ENCODE data around the gene DACT2.
A peak's percentile ranks its signal among the peaks of the same experiment; 100 is the strongest.

DACT2 gene

DNA sequence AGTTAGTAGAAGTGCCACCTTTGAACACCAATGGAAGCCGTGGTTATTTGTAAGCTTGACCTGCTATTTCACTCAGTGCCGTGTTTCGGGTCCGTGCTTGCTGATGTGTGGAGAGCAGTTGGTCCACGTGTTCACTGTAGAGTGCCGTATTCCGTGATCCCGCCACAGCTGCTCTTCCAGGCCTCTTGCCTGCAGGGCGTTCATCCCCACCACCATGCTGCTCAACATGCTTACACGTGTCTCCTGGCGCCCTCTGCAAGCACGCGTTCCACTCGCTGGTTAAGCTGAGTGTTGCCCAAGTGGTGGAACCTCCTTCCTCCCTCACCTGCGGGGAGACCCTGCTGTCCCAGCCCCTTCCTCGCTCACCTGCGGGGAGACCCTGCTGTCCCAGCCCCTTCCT lies 28.0 kb upstream of the DACT2 start:
- no peaks in the 10 kb centered on the region for H3K79me2 ChIP-seq (ENCODE audit: control insufficient read depth, insufficient read depth, low read length, poor library complexity)
- H3K18ac ChIP-seq (ENCODE audit: low read length) = no peak overlapping the region
- peak overlapping the region; percentile 38 for H3K4me3 ChIP-seq (ENCODE audit: low read depth, low read length)
- no peaks in the 10 kb centered on the region for H3K27me3 ChIP-seq (ENCODE audit: insufficient read depth, low read length)
- no peak overlapping the region for H3K4ac ChIP-seq (ENCODE audit: low read depth, low read length)
- no peak overlapping the region for H2AK5ac ChIP-seq (ENCODE audit: low read length)
- no CpG with 5 or more reads among the region's 17 CpGs for WGBS (ENCODE audit: extremely low coverage, insufficient coverage, insufficient read length)
- no peaks in the 10 kb centered on the region for H3K9me3 ChIP-seq (ENCODE audit: insufficient read depth, low read depth, low read length)
- H3K27ac ChIP-seq (ENCODE audit: low read depth, low read length) = no peak overlapping the region
- no peak overlapping the region for H4K8ac ChIP-seq (ENCODE audit: low read depth, low read length)
- H4K12ac ChIP-seq (ENCODE audit: low read depth, low read length) = no peak overlapping the region
- H3K79me1 ChIP-seq (ENCODE audit: low read length) = no peaks in the 10 kb centered on the region
- no peak overlapping the region for H3K4me2 ChIP-seq (ENCODE audit: low read length)
- H2AFZ ChIP-seq (ENCODE audit: insufficient read depth, low read length, poor library complexity) = no peak overlapping the region
- no peak overlapping the region for H3K9ac ChIP-seq (ENCODE audit: low read length)
- H3K4me1 ChIP-seq (ENCODE audit: control insufficient read depth in 1 of 2, insufficient read depth in 2 of 2, low read length in 2 of 2) = peaks cover 6 to 7% of the 10 kb centered on the region in 2 experiments
- no peak overlapping the region for H2BK5ac ChIP-seq (ENCODE audit: low read depth, low read length, poor library complexity)
- H2BK12ac ChIP-seq (ENCODE audit: low read length) = no peak overlapping the region
- H3K36me3 ChIP-seq (ENCODE audit: control insufficient read depth in 1 of 2, insufficient read depth in 2 of 2, low read length in 2 of 2) = no peaks in the 10 kb centered on the region
- DNase-seq = no peak
- H2BK120ac ChIP-seq (ENCODE audit: insufficient read depth, low read length, poor library complexity) = no peak overlapping the region
- H3K23ac ChIP-seq (ENCODE audit: low read length) = no peak overlapping the region
- no peak overlapping the region for H4K91ac ChIP-seq (ENCODE audit: low read depth, low read length)
- H3K14ac ChIP-seq (ENCODE audit: low read length) = no peak overlapping the region

DNA sequence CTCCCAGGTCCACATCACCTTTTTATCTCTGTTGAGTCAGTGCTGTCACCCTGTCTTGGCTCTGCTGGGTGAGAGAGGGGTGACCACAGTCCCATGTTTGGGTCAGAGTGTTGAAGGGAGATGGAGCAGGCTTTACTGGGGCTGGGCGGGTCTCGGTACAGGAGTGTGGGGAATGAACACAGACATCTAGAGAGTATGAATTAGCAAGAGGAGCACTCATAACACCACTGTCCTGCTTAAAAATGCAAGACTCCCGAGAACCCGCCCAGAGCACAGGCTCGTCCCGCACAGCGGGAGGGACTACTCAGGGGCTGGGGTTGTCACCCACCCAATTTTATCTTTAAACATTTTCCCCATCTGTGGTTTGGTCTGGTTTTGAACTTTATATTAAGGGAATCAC lies 27.5 kb upstream of the DACT2 start:
- Histone ChIP-seq H3K23ac (ENCODE audit: low read length) (no peak overlapping the region), H3K14ac (ENCODE audit: low read length) (no peak overlapping the region), H3K18ac (ENCODE audit: low read length) (no peak overlapping the region), H4K12ac (ENCODE audit: low read depth, low read length) (no peak overlapping the region), H3K4me1 (ENCODE audit: control insufficient read depth in 1 of 2, insufficient read depth in 2 of 2, low read length in 2 of 2) (peaks cover 6 to 9% of the 10 kb centered on the region in 2 experiments), H3K4me2 (ENCODE audit: low read length) (no peak overlapping the region), H3K79me1 (ENCODE audit: low read length) (no peaks in the 10 kb centered on the region), H3K9me3 (ENCODE audit: insufficient read depth, low read depth, low read length) (no peaks in the 10 kb centered on the region), H4K8ac (ENCODE audit: low read depth, low read length) (no peak overlapping the region), H3K9ac (ENCODE audit: low read length) (no peak overlapping the region), H2BK5ac (ENCODE audit: low read depth, low read length, poor library complexity) (no peak overlapping the region), H3K4ac (ENCODE audit: low read depth, low read length) (no peak overlapping the region), H3K4me3 (ENCODE audit: low read depth, low read length) (no peak overlapping the region), H2AK5ac (ENCODE audit: low read length) (no peak overlapping the region), H3K36me3 (ENCODE audit: control insufficient read depth in 1 of 2, insufficient read depth in 2 of 2, low read length in 2 of 2) (no peaks in the 10 kb centered on the region), H4K91ac (ENCODE audit: low read depth, low read length) (no peak overlapping the region), H3K27ac (ENCODE audit: low read depth, low read length) (no peak overlapping the region), H2AFZ (ENCODE audit: insufficient read depth, low read length, poor library complexity) (no peak overlapping the region), H2BK120ac (ENCODE audit: insufficient read depth, low read length, poor library complexity) (no peak overlapping the region), H2BK12ac (ENCODE audit: low read length) (no peak overlapping the region), H3K27me3 (ENCODE audit: insufficient read depth, low read length) (no peaks in the 10 kb centered on the region), H3K79me2 (ENCODE audit: control insufficient read depth, insufficient read depth, low read length, poor library complexity) (no peaks in the 10 kb centered on the region)
- no peak for DNase-seq
- no CpG with 5 or more reads among the region's 7 CpGs for WGBS (ENCODE audit: extremely low coverage, insufficient coverage, insufficient read length)

DNA sequence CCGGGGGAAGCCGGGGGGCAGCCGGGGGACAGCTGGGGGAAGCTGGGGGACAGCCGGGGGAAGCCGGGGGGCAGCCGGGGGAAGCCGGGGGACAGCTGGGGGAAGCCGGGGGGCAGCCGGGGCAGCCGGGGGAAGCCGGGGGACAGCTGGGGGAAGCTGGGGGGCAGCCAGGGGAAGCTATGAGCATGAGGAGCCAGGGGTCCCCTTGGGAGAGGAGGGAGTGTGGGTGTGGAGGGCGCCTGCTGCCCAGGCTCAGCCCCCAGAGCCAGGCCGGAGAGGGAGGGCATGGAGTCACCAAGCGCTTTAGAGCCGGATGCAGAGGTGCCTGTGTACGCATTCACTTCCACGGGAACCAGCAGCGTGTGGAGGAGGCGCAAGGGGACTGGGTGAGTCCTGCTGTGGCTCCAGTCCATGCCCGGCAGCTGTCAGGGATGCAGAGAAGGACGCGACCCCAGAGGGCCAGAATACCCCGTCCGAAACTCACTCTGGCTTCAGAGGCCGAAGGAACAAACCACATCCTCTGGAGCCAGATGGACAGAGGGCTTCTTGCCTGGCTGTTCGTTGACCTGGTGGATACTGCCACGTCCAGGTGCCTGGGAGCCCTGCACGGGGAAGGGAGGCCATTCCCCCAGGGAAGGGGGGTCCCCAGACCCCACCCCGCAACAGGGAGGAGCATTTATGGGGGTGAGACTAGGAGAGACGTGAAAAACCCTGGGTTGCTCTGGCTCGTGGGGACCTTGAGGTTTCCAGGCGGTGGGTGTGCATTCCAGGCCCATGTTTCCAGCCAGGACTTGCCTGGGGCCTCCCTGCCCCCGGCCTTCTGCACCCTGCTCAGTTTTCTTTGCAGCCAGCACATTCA lies 26.5 kb upstream of the DACT2 start:
- Histone ChIP-seq H2BK12ac (ENCODE audit: low read length) (no peak overlapping the region), H3K4me3 (ENCODE audit: low read depth, low read length) (no peak overlapping the region), H3K4me1 (ENCODE audit: control insufficient read depth in 1 of 2, insufficient read depth in 2 of 2, low read length in 2 of 2) (peaks cover 6 to 9% of the 10 kb centered on the region in 2 experiments), H2BK5ac (ENCODE audit: low read depth, low read length, poor library complexity) (no peak overlapping the region), H3K14ac (ENCODE audit: low read length) (no peak overlapping the region), H3K4me2 (ENCODE audit: low read length) (no peak overlapping the region), H2AFZ (ENCODE audit: insufficient read depth, low read length, poor library complexity) (no peak overlapping the region), H4K91ac (ENCODE audit: low read depth, low read length) (no peak overlapping the region), H2BK120ac (ENCODE audit: insufficient read depth, low read length, poor library complexity) (no peak overlapping the region), H3K79me2 (ENCODE audit: control insufficient read depth, insufficient read depth, low read length, poor library complexity) (no peaks in the 10 kb centered on the region), H4K8ac (ENCODE audit: low read depth, low read length) (no peak overlapping the region), H4K12ac (ENCODE audit: low read depth, low read length) (no peak overlapping the region), H3K36me3 (ENCODE audit: control insufficient read depth in 1 of 2, insufficient read depth in 2 of 2, low read length in 2 of 2) (no peaks in the 10 kb centered on the region), H2AK5ac (ENCODE audit: low read length) (no peak overlapping the region), H3K23ac (ENCODE audit: low read length) (no peak overlapping the region), H3K18ac (ENCODE audit: low read length) (no peak overlapping the region), H3K27me3 (ENCODE audit: insufficient read depth, low read length) (no peaks in the 10 kb centered on the region), H3K9ac (ENCODE audit: low read length) (no peak overlapping the region), H3K27ac (ENCODE audit: low read depth, low read length) (no peak overlapping the region), H3K79me1 (ENCODE audit: low read length) (no peaks in the 10 kb centered on the region), H3K9me3 (ENCODE audit: insufficient read depth, low read depth, low read length) (no peaks in the 10 kb centered on the region), H3K4ac (ENCODE audit: low read depth, low read length) (no peak overlapping the region)
- WGBS (ENCODE audit: extremely low coverage, insufficient coverage, insufficient read length) = no CpG with 5 or more reads among the region's 33 CpGs
- no peak for DNase-seq

DNA sequence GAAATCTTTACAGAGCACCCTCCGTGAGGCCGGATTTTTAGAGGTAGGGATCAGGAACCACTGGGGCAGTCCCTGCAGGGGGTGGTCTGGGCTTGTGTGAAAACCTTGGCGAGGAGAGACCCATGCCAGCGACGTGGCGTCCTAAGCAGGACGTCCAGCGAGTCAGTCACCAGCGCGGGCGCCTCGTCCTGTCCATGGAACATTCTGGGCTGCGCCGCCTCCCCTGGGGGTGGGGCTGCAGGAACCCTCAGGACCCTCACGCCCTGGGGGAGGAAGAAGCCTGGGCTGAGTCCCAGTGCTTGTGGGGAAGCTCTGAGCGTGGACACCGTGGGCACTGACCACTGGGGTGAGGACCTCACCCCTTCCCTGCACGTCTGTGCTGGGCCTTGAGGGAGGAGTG lies 25.7 kb upstream of the DACT2 start:
- Histone ChIP-seq H3K14ac (ENCODE audit: low read length) (no peak overlapping the region), H3K79me2 (ENCODE audit: control insufficient read depth, insufficient read depth, low read length, poor library complexity) (no peaks in the 10 kb centered on the region), H3K27me3 (ENCODE audit: insufficient read depth, low read length) (no peaks in the 10 kb centered on the region), H3K36me3 (ENCODE audit: control insufficient read depth in 1 of 2, insufficient read depth in 2 of 2, low read length in 2 of 2) (no peaks in the 10 kb centered on the region), H3K23ac (ENCODE audit: low read length) (no peak overlapping the region), H3K9me3 (ENCODE audit: insufficient read depth, low read depth, low read length) (no peaks in the 10 kb centered on the region), H2AK5ac (ENCODE audit: low read length) (no peak overlapping the region), H3K9ac (ENCODE audit: low read length) (no peak overlapping the region), H3K27ac (ENCODE audit: low read depth, low read length) (no peak overlapping the region), H3K4me2 (ENCODE audit: low read length) (no peak overlapping the region), H4K12ac (ENCODE audit: low read depth, low read length) (no peak overlapping the region), H3K4ac (ENCODE audit: low read depth, low read length) (no peak overlapping the region), H4K8ac (ENCODE audit: low read depth, low read length) (no peak overlapping the region), H3K4me1 (ENCODE audit: control insufficient read depth in 1 of 2, insufficient read depth in 2 of 2, low read length in 2 of 2) (peaks cover 6 to 9% of the 10 kb centered on the region in 2 experiments), H2BK120ac (ENCODE audit: insufficient read depth, low read length, poor library complexity) (no peak overlapping the region), H2BK5ac (ENCODE audit: low read depth, low read length, poor library complexity) (no peak overlapping the region), H3K4me3 (ENCODE audit: low read depth, low read length) (no peak overlapping the region), H2BK12ac (ENCODE audit: low read length) (no peak overlapping the region), H4K91ac (ENCODE audit: low read depth, low read length) (no peak overlapping the region), H3K79me1 (ENCODE audit: low read length) (no peaks in the 10 kb centered on the region), H3K18ac (ENCODE audit: low read length) (no peak overlapping the region), H2AFZ (ENCODE audit: insufficient read depth, low read length, poor library complexity) (no peak overlapping the region)
- no CpG with 5 or more reads among the region's 18 CpGs for WGBS (ENCODE audit: extremely low coverage, insufficient coverage, insufficient read length)
- DNase-seq = no peak

Data from trophoblast cell (in vitro differentiated cells and primary cell).